Measurements from ENCODE around the gene NUAK2.

NUAK2 gene

DNA sequence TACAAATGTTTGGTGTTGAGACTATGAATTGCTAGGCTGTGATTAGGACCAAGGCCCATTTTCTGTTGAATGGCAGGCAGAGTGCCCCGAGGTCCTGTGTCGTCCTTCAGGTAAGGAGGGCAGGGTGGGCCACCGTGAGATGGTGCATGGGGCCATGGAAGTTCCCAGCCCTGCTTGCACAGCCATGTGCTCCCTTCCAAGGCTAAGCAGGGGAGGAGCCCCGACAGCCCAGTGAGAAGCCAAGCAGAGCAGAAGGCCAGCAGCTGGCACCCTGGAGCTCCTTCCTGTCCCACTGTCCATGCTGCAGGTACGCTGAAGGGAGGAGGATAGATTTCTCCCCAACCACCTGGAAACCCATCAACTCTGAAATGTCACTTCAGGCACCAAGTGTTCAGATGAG is 8.2 kb upstream of the NUAK2 start:
- TF ChIP-seq, protein P1, sequence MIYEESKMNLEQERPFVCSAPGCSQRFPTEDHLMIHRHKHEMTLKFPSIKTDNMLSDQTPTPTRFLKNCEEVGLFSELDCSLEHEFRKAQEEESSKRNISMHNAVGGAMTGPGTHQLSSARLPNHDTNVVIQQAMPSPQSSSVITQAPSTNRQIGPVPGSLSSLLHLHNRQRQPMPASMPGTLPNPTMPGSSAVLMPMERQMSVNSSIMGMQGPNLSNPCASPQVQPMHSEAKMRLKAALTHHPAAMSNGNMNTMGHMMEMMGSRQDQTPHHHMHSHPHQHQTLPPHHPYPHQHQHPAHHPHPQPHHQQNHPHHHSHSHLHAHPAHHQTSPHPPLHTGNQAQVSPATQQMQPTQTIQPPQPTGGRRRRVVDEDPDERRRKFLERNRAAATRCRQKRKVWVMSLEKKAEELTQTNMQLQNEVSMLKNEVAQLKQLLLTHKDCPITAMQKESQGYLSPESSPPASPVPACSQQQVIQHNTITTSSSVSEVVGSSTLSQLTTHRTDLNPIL (CRISPR knock-in tag; IDR thresholded peaks at IDR 0.05; ENCODE audit: low read depth): no peak
- no peak for TF ChIP-seq TSHZ2 (CRISPR knock-in tag; IDR thresholded peaks at IDR 0.05)
- no peak for TF ChIP-seq TOX (CRISPR knock-in tag; IDR thresholded peaks at IDR 0.05; ENCODE audit: borderline replicate concordance)
- TF ChIP-seq ZNF8 (CRISPR knock-in tag; IDR thresholded peaks at IDR 0.05): no peak
- no peak for TF ChIP-seq BACH2 (CRISPR knock-in tag; IDR thresholded peaks at IDR 0.05; ENCODE audit: borderline replicate concordance)
- no peak for TF ChIP-seq ZNF565 (CRISPR knock-in tag; conservative IDR thresholded peaks at IDR 0.05; ENCODE audit: low read depth)
- TF ChIP-seq, protein P2, sequence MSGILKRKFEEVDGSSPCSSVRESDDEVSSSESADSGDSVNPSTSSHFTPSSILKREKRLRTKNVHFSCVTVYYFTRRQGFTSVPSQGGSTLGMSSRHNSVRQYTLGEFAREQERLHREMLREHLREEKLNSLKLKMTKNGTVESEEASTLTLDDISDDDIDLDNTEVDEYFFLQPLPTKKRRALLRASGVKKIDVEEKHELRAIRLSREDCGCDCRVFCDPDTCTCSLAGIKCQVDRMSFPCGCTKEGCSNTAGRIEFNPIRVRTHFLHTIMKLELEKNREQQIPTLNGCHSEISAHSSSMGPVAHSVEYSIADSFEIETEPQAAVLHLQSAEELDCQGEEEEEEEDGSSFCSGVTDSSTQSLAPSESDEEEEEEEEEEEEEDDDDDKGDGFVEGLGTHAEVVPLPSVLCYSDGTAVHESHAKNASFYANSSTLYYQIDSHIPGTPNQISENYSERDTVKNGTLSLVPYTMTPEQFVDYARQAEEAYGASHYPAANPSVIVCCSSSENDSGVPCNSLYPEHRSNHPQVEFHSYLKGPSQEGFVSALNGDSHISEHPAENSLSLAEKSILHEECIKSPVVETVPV (CRISPR knock-in tag; IDR thresholded peaks at IDR 0.05): no peak
- TF ChIP-seq, protein P3, sequence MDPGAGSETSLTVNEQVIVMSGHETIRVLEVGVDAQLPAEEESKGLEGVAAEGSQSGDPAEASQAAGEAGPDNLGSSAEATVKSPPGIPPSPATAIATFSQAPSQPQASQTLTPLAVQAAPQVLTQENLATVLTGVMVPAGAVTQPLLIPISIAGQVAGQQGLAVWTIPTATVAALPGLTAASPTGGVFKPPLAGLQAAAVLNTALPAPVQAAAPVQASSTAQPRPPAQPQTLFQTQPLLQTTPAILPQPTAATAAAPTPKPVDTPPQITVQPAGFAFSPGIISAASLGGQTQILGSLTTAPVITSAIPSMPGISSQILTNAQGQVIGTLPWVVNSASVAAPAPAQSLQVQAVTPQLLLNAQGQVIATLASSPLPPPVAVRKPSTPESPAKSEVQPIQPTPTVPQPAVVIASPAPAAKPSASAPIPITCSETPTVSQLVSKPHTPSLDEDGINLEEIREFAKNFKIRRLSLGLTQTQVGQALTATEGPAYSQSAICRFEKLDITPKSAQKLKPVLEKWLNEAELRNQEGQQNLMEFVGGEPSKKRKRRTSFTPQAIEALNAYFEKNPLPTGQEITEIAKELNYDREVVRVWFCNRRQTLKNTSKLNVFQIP (CRISPR knock-in tag; IDR thresholded peaks at IDR 0.05; ENCODE audit: borderline replicate concordance, low read depth): no peak
- no peak for TF ChIP-seq ZNF70 (CRISPR knock-in tag; IDR thresholded peaks at IDR 0.05)
- no peak for ATAC-seq

DNA sequence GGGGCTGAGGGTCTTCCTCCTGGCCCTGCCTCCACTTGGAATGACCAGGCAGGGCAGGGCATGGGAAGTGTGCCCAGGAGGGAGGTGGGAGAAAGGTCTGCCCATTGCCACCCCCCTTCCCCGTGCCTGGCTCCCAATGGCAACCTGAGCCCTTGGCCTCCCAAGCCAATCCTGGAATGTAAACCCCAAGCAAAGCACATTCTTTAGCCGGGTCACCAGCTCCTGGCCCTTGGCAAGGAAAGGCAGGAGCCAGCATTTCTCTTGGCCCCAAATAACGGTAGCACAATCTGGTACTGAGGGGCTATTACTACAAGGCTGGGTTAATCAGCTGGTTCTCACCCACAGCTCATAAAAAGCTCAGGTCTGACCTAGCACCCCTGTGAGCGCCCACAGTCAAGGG is 6.9 kb upstream of the NUAK2 start:
- TF ChIP-seq SNAI2 (CRISPR knock-in tag; IDR thresholded peaks at IDR 0.05): no peak
- TF ChIP-seq, protein P3 (CRISPR knock-in tag; IDR thresholded peaks at IDR 0.05; ENCODE audit: borderline replicate concordance, low read depth): no peak
- TF ChIP-seq ZFP30 (CRISPR knock-in tag; IDR thresholded peaks at IDR 0.05): no peak
- TF ChIP-seq ZNF565 (CRISPR knock-in tag; conservative IDR thresholded peaks at IDR 0.05; ENCODE audit: low read depth): no peak
- TF ChIP-seq TCF4 (CRISPR knock-in tag; IDR thresholded peaks at IDR 0.05; ENCODE audit: borderline replicate concordance): no peak
- no peak for TF ChIP-seq CSDC2 (CRISPR knock-in tag; IDR thresholded peaks at IDR 0.05)
- no peak for TF ChIP-seq ARNTL (CRISPR knock-in tag; IDR thresholded peaks at IDR 0.05; ENCODE audit: borderline replicate concordance, low read depth)
- no peak for TF ChIP-seq ZFP3 (CRISPR knock-in tag; IDR thresholded peaks at IDR 0.05)
- ATAC-seq: peak; percentile 8; the same call in 1 of the 3 replicates

DNA sequence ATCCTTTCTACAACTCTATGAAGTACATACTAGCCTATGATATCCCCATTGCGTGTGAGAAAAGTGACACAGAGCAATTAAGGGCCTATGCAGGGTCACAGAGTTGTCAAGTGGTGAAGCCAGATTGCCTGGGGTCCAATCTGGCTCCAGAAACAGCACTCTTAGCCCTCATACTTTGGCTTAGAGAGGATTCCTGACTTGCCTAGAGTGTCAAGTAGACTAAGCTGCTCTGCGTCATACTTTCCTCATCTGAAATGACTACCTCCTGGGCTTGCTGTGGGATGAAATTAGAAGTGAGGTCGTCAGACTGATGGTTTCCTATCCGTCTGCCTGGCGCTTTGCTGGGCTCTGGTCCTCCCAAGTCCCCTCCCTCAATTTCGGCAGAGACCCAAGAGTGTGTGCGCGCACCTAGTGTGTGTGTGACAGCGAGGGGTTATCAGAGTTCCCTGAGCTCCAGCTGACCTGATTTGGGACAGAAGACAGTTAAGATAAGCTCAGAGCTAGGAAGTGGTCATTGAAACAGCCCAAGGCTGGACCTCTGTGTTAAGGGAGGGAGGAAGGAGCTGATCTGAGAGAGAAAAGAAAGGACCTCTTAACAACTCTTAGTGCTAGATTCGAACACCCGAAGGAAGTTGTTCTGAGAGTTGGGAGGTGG is 5.4 kb upstream of the NUAK2 start:
- no peak for ATAC-seq
- no peak for TF ChIP-seq BACH2 (CRISPR knock-in tag; IDR thresholded peaks at IDR 0.05; ENCODE audit: borderline replicate concordance)
- no peak for TF ChIP-seq TOX (CRISPR knock-in tag; IDR thresholded peaks at IDR 0.05; ENCODE audit: borderline replicate concordance)

GRCh38 chr1:205325334-205325884 is 3.9 kb upstream of the NUAK2 start:
- peak; percentile 45 for ATAC-seq
- TF ChIP-seq OSR1 (CRISPR knock-in tag; IDR thresholded peaks at IDR 0.05) (no peak), CSDC2 (CRISPR knock-in tag; IDR thresholded peaks at IDR 0.05) (no peak), RARB (CRISPR knock-in tag; IDR thresholded peaks at IDR 0.05) (no peak), GLIS3 (CRISPR knock-in tag; IDR thresholded peaks at IDR 0.05) (no peak), ARNTL (CRISPR knock-in tag; IDR thresholded peaks at IDR 0.05; ENCODE audit: borderline replicate concordance, low read depth) (no peak), ZNF565 (CRISPR knock-in tag; conservative IDR thresholded peaks at IDR 0.05; ENCODE audit: low read depth) (no peak), TSHZ2 (CRISPR knock-in tag; IDR thresholded peaks at IDR 0.05) (no peak)

Measured in SK-N-SH treated with all-trans-retinoic acid at 6 μM for 48 hours (cell line).